Upper lobe of left lung (tissue), 4 donors: ENCODE results near the gene LRRC36.

Experiments
- EP300 ChIP-seq, 4 donors: sonication (generic); formaldehyde crosslinking; IDR thresholded peaks; one replicate each; pipeline ENCODE4 v1.5.1; 2017; ENCODE audit warnings: antibody characterized with exemption in 4 of 4, control low read depth in 2 of 4
- POLR2AphosphoS5 ChIP-seq, 2 donors: sonication (generic); formaldehyde crosslinking; IDR thresholded peaks; one replicate each; pipeline ENCODE4 v1.5.1; 2017; ENCODE audit warnings: antibody characterized with exemption in 2 of 2
- TF ChIP-seq, protein P1 (sequence below), 6 experiments: fragments of 450-650 bp in 4 of 6; fragments of 200-600 bp in 2 of 6; sonication (generic) in 2 of 6; IDR thresholded peaks; one replicate each; pipeline ENCODE4 v1.5.1; 2016 to 2019; ENCODE audit warnings: antibody characterized with exemption in 6 of 6

DNA sequence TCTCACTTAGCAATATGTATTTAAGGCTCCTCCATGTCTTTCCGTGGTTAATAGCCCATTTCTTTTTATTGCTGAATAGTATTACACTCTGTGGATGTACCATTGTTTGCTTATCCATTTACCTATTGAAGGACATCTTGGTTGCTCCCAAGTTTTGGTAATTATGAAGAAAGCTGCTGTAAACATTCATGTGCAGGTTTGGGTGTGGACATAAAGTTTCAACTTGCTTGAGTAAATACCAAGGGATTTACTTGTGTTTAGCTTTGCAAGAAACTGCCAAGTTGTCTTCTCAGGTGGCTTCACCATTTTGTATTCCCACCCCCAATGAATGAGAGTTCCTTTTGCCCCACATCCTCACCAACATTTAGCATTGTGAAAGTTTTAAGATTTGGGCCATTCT is 9.5 kb downstream of the LRRC36 start:
- TF ChIP-seq, protein P1, sequence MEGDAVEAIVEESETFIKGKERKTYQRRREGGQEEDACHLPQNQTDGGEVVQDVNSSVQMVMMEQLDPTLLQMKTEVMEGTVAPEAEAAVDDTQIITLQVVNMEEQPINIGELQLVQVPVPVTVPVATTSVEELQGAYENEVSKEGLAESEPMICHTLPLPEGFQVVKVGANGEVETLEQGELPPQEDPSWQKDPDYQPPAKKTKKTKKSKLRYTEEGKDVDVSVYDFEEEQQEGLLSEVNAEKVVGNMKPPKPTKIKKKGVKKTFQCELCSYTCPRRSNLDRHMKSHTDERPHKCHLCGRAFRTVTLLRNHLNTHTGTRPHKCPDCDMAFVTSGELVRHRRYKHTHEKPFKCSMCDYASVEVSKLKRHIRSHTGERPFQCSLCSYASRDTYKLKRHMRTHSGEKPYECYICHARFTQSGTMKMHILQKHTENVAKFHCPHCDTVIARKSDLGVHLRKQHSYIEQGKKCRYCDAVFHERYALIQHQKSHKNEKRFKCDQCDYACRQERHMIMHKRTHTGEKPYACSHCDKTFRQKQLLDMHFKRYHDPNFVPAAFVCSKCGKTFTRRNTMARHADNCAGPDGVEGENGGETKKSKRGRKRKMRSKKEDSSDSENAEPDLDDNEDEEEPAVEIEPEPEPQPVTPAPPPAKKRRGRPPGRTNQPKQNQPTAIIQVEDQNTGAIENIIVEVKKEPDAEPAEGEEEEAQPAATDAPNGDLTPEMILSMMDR (IDR thresholded peaks at IDR 0.05), result no peak
- TF ChIP-seq POLR2AphosphoS5 (IDR thresholded peaks at IDR 0.05) (no peak), EP300 (IDR thresholded peaks at IDR 0.05) (no peak)
